Measurements from ENCODE around the gene FANCI. TPM values are rescaled to one million over a fixed set of nuclear protein-coding genes. Genes with fewer than 3 reads are reported as not detected.

FANCI gene
- total and polyA plus RNA-seq, 7 experiments from 2014 or later: 4.4 to 132 (median 9.6) TPM

DNA sequence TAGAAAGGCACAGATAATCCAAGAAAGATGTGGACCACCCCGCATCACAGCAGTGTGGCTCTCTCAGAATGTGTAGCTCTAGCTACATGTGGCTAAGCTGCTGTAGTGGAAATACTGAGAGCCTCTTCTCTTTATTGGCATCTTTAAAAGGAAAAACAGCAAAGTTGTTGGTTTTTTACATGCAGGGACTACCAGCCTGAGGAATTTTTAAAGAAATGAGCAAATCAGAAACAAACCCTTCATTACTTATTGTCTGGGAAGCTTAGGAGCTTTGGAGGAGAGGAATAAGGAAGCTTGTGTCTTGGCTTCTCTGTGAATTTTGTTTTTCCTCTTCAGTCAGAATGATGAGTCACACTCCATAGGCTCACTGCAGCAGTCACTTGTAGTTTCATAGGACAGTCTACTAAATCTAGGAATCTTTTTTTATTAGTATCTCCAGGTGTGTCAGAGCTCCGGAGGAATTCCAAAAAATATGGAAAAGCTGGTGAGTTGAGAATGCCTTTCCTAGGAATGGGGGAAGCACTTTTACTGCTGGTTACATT is 63.3 kb downstream of the FANCI start:
- no peaks in the 10 kb centered on the region for H3K36me3 ChIP-seq (ENCODE audit: control insufficient read depth in 2 of 3, insufficient read depth in 3 of 3, low read length in 3 of 3)
- H3K27me3 ChIP-seq (ENCODE audit: control insufficient read depth in 2 of 2, insufficient read depth in 2 of 2, low read length in 2 of 2): no peaks in the 10 kb centered on the region
- Mint-ChIP-seq H3K4me3 (no peak overlapping the region), H3K27me3 (no peaks in the 10 kb centered on the region), H3K36me3 (peaks cover 0 to 36% (median 7%) of the 10 kb centered on the region in 5 donors), H3K9me3 (no peaks in the 10 kb centered on the region), H3K27ac (peak overlapping the region in 3 of 9 donors; percentile 24 to 67 (median 52)), H3K4me1 (peaks cover 0 to 13% (median 6%) of the 10 kb centered on the region in 7 donors)
- ATAC-seq: no peak
- ChIA-PET CTCF (no interaction called here), POLR2A (no interaction called here)
- no peak overlapping the region for H3K4me3 ChIP-seq (ENCODE audit: low read length)
- H3K27ac ChIP-seq (ENCODE audit: low read depth, low read length): no peak overlapping the region
- H3K9me3 ChIP-seq (ENCODE audit: control insufficient read depth in 2 of 3, low read length in 3 of 3): no peaks in the 10 kb centered on the region
- intact Hi-C loops (cut with micrococcal nuclease): loop anchor here in 1 of 2 donors (10.0 kb wide), 1 partner anchor 102 kb away; no protein-coding TSS in a partner anchor
- no peak for DNase-seq
- H3K4me1 ChIP-seq (ENCODE audit: control insufficient read depth in 2 of 2, insufficient read depth in 2 of 2, low read length in 2 of 2): no peaks in the 10 kb centered on the region

DNA sequence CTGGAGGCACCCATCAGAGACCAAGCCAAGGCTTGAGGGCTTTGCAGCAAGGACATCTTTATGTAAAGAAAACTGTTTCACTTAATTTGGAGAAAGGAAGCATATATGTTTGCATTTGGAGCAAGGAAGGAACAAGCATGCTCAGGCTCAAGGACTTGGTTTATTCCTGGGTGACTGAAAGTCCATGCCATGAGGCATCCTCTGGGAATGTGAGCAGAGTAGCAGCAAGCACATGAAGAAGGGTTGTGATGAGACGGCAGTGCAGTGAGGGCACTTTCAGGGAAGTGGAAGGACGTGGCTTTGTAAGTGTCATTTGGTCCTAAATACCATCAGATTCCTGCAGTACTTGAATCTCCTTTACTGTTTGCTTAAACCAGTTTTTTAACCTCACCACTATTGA is 64.0 kb downstream of the FANCI start:
- no peaks in the 10 kb centered on the region for H3K9me3 Mint-ChIP-seq
- Histone ChIP-seq H3K27me3 (ENCODE audit: control insufficient read depth in 2 of 2, insufficient read depth in 2 of 2, low read length in 2 of 2) (no peaks in the 10 kb centered on the region), H3K36me3 (ENCODE audit: control insufficient read depth in 2 of 3, insufficient read depth in 3 of 3, low read length in 3 of 3) (no peaks in the 10 kb centered on the region), H3K9me3 (ENCODE audit: control insufficient read depth in 2 of 3, low read length in 3 of 3) (no peaks in the 10 kb centered on the region), H3K27ac (ENCODE audit: low read depth, low read length) (no peak overlapping the region), H3K4me1 (ENCODE audit: control insufficient read depth in 2 of 2, insufficient read depth in 2 of 2, low read length in 2 of 2) (no peaks in the 10 kb centered on the region), H3K4me3 (ENCODE audit: low read length) (no peak overlapping the region)
- intact Hi-C loops (cut with micrococcal nuclease): loop anchor here in 1 of 2 donors (10.0 kb wide), 1 partner anchor 103 kb away; no protein-coding TSS in a partner anchor
- ATAC-seq (no peak), DNase-seq (no peak)
- H3K4me3 Mint-ChIP-seq: no peak overlapping the region
- ChIA-PET CTCF (no interaction called here), POLR2A (no interaction called here)
- peak overlapping the region in 6 of 9 donors; percentile 3 to 67 (median 40) for H3K27ac Mint-ChIP-seq
- H3K4me1 Mint-ChIP-seq: peaks cover 0 to 13% (median 6%) of the 10 kb centered on the region in 7 donors
- H3K36me3 Mint-ChIP-seq: peaks cover 0 to 37% (median 8%) of the 10 kb centered on the region in 5 donors
- no peaks in the 10 kb centered on the region for H3K27me3 Mint-ChIP-seq

DNA sequence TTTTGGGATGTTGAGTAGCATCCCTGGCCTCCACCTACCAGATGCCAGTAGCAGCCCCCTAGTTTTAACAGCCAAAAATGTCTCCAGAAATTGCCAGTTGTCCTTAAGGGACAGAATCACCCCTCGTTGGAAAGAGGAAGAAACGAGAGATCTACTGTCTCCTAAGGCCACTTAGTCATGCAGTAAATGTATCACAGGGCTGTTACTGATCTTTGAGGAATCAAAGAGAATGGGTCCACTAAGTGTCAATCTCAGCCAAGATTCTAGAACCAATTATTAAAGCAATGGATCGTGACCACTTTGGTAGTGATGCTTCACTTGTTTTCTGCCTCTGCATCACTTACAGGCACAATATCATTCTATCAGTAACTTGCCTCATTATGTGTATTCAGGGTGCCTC is 64.5 kb downstream of the FANCI start:
- Histone ChIP-seq H3K27me3 (ENCODE audit: control insufficient read depth in 2 of 2, insufficient read depth in 2 of 2, low read length in 2 of 2) (no peaks in the 10 kb centered on the region), H3K36me3 (ENCODE audit: control insufficient read depth in 2 of 3, insufficient read depth in 3 of 3, low read length in 3 of 3) (no peaks in the 10 kb centered on the region), H3K4me3 (ENCODE audit: low read length) (no peak overlapping the region), H3K4me1 (ENCODE audit: control insufficient read depth in 2 of 2, insufficient read depth in 2 of 2, low read length in 2 of 2) (no peaks in the 10 kb centered on the region), H3K9me3 (ENCODE audit: control insufficient read depth in 2 of 3, low read length in 3 of 3) (no peaks in the 10 kb centered on the region), H3K27ac (ENCODE audit: low read depth, low read length) (no peak overlapping the region)
- H3K36me3 Mint-ChIP-seq: peaks cover 0 to 37% (median 8%) of the 10 kb centered on the region in 5 donors
- DNase-seq (no peak), ATAC-seq (no peak)
- POLR2A ChIA-PET: no interaction called here
- no peaks in the 10 kb centered on the region for H3K9me3 Mint-ChIP-seq
- no peaks in the 10 kb centered on the region for H3K27me3 Mint-ChIP-seq
- intact Hi-C loops (cut with micrococcal nuclease): loop anchor here in 1 of 2 donors (10.0 kb wide), 1 partner anchor 103 kb away; no protein-coding TSS in a partner anchor
- peaks cover 0 to 13% (median 6%) of the 10 kb centered on the region in 7 donors for H3K4me1 Mint-ChIP-seq
- H3K4me3 Mint-ChIP-seq: no peak overlapping the region
- peak overlapping the region in 3 of 9 donors; percentile 28 to 62 (median 52) for H3K27ac Mint-ChIP-seq
- CTCF ChIA-PET: no interaction called here

DNA sequence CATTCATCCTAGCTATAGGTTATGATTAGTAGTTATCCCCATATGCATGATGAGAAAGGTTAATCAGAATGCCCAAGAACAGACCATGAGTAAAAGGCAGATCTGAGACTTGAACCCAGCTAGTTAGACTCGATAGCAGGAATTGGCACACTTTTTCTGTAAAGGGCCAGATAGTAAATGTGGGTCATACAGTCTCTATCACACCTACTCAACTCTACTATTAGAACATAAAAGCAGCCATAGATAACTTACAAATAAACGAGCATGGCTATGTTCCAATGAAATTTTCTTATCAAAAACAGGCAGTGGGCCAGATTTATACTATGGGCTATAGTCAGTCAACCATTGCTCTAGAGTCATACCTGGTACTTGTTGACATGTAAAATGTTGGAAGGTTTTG is 66.2 kb downstream of the FANCI start:
- H3K4me3 ChIP-seq (ENCODE audit: low read length): no peak overlapping the region
- ATAC-seq (no peak), DNase-seq (no peak)
- CTCF ChIA-PET: interaction anchor here (0.6 kb wide), 1 partner anchor 37 kb away, joined by 4 read pairs; no protein-coding TSS in a partner anchor
- peak overlapping the region in 8 of 9 donors; percentile 5 to 80 (median 58) for H3K27ac Mint-ChIP-seq
- no peaks in the 10 kb centered on the region for H3K9me3 Mint-ChIP-seq
- POLR2A ChIA-PET: no interaction called here
- H3K4me1 Mint-ChIP-seq: peaks cover 5 to 13% (median 8%) of the 10 kb centered on the region in 7 donors
- H3K27ac ChIP-seq (ENCODE audit: low read depth, low read length): no peak overlapping the region
- H3K36me3 Mint-ChIP-seq: peaks cover 0 to 36% (median 6%) of the 10 kb centered on the region in 5 donors
- no peaks in the 10 kb centered on the region for H3K9me3 ChIP-seq (ENCODE audit: control insufficient read depth in 2 of 3, low read length in 3 of 3)
- H3K4me3 Mint-ChIP-seq: no peak overlapping the region
- intact Hi-C loops (cut with micrococcal nuclease): loop anchor here in 1 of 2 donors (10.0 kb wide), 1 partner anchor 105 kb away; no protein-coding TSS in a partner anchor
- no peaks in the 10 kb centered on the region for H3K27me3 ChIP-seq (ENCODE audit: control insufficient read depth in 2 of 2, insufficient read depth in 2 of 2, low read length in 2 of 2)
- no peaks in the 10 kb centered on the region for H3K27me3 Mint-ChIP-seq
- H3K36me3 ChIP-seq (ENCODE audit: control insufficient read depth in 2 of 3, insufficient read depth in 3 of 3, low read length in 3 of 3): peaks cover 0 to 8% (median 0%) of the 10 kb centered on the region in 3 experiments
- H3K4me1 ChIP-seq (ENCODE audit: control insufficient read depth in 2 of 2, insufficient read depth in 2 of 2, low read length in 2 of 2): no peaks in the 10 kb centered on the region

DNA sequence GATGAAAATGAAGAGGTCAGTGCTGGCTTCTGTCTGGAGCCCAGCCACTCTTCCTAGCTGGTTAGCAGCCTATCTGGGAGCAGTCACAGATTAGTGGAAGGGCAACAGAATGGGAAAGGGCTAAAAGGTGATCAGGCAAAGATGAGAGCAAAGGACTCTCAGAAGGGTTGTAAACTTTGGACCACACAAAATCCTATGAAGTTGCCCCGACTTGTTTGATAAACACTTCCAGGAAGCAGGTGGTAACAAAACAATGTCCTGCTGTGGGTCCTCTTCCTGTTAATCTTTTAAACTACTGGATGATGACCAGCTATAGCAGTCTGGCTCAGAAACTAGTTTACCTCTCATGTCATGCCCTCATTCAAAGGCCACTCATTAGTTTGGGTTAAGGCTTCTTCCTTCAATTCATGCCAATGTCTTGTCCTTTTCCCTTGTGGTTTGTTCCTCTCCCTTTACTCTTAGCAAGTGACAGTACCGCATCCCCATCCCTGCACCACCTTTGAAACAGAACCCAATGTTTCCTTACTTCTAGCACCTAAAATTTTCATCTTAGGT is 71.7 kb downstream of the FANCI start:
- Mint-ChIP-seq H3K4me1 (peaks cover 3 to 27% (median 10%) of the 10 kb centered on the region in 7 donors), H3K4me3 (no peak overlapping the region), H3K27me3 (no peaks in the 10 kb centered on the region), H3K9me3 (no peaks in the 10 kb centered on the region), H3K36me3 (peaks cover 15 to 43% (median 29%) of the 10 kb centered on the region in 5 donors), H3K27ac (peak overlapping the region; percentile 6 to 76 (median 48))
- ATAC-seq (no peak), DNase-seq (no peak)
- ChIA-PET POLR2A (no interaction called here), CTCF (no interaction called here)
- peaks cover 15 to 60% (median 32%) of the 10 kb centered on the region in 3 experiments for H3K36me3 ChIP-seq (ENCODE audit: control insufficient read depth in 2 of 3, insufficient read depth in 3 of 3, low read length in 3 of 3)
- no peak overlapping the region for H3K4me3 ChIP-seq (ENCODE audit: low read length)
- H3K27me3 ChIP-seq (ENCODE audit: control insufficient read depth in 2 of 2, insufficient read depth in 2 of 2, low read length in 2 of 2): no peaks in the 10 kb centered on the region
- no peaks in the 10 kb centered on the region for H3K9me3 ChIP-seq (ENCODE audit: control insufficient read depth in 2 of 3, low read length in 3 of 3)
- intact Hi-C loops (cut with micrococcal nuclease): no loop called here
- no peak overlapping the region for H3K27ac ChIP-seq (ENCODE audit: low read depth, low read length)
- H3K4me1 ChIP-seq (ENCODE audit: control insufficient read depth in 2 of 2, insufficient read depth in 2 of 2, low read length in 2 of 2): no peaks in the 10 kb centered on the region

DNA sequence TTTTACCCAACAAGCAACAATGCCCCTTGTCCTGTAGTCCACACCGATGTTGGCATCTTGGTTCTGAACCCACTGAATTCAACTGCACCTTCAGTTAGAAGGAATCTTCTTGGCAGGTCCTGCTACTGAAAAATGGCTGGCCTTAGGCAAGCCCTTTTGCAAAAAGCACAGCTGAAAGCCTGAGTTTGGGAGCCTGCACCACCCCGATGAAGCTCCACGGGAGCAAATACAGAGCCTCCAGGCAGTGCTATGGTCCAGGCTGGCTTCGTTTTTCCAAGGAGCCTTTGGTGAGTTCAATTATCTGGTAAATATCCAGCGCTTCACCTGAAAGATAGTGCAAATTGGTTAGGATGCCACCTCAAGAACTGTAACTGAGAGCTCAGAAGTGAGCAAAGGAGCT is 72.7 kb downstream of the FANCI start:
- no peak for DNase-seq
- H3K4me3 Mint-ChIP-seq: no peak overlapping the region
- Histone ChIP-seq H3K36me3 (ENCODE audit: control insufficient read depth in 2 of 3, insufficient read depth in 3 of 3, low read length in 3 of 3) (peaks cover 25 to 71% (median 42%) of the 10 kb centered on the region in 3 experiments), H3K4me1 (ENCODE audit: control insufficient read depth in 2 of 2, insufficient read depth in 2 of 2, low read length in 2 of 2) (no peaks in the 10 kb centered on the region), H3K27me3 (ENCODE audit: control insufficient read depth in 2 of 2, insufficient read depth in 2 of 2, low read length in 2 of 2) (no peaks in the 10 kb centered on the region), H3K4me3 (ENCODE audit: low read length) (no peak overlapping the region), H3K27ac (ENCODE audit: low read depth, low read length) (no peak overlapping the region), H3K9me3 (ENCODE audit: control insufficient read depth in 2 of 3, low read length in 3 of 3) (no peaks in the 10 kb centered on the region)
- peak overlapping the region in 3 of 9 donors; percentile 6 to 76 (median 52) for H3K27ac Mint-ChIP-seq
- no peaks in the 10 kb centered on the region for H3K27me3 Mint-ChIP-seq
- H3K9me3 Mint-ChIP-seq: no peaks in the 10 kb centered on the region
- ChIA-PET CTCF (interaction anchor here (0.5 to 0.9 kb wide), 3 partner anchors 11 to 1630 kb away, joined by 3 to 4 read pairs (median 4); no protein-coding TSS in a partner anchor), POLR2A (no interaction called here)
- intact Hi-C loops (cut with micrococcal nuclease): no loop called here
- peaks cover 16 to 48% (median 30%) of the 10 kb centered on the region in 5 donors for H3K36me3 Mint-ChIP-seq
- peaks cover 4 to 27% (median 8%) of the 10 kb centered on the region in 7 donors for H3K4me1 Mint-ChIP-seq
- ATAC-seq: no peak

Data from naive thymus-derived CD4-positive, alpha-beta T cell (primary cell).